HTR-8/SVneo (cell line): ENCODE measurements around the gene ESRRA.

Experiments used
- DNase-seq: peaks from one replicate; pipeline ENCODE4 v3.0.0; 2011; ENCODE audit warnings: low spot score, mixed read lengths; ENCODE audit not compliant: insufficient read length
- FAIRE-seq: peaks from 2 replicates; lab custom pipeline; 2011; peaks lifted over from hg19 to GRCh38; lab: Jason Lieb, UNC

Gene ESRRA

GRCh38 chr11:64343767-64344559 is 38.6 kb downstream of the ESRRA start:
- DNase-seq, result no peak
- FAIRE-seq, result no peak

- FAIRE-seq, result no peak
Measured at GRCh38 chr11:64344787-64345186, 39.5 kb downstream of the ESRRA start.

DNA sequence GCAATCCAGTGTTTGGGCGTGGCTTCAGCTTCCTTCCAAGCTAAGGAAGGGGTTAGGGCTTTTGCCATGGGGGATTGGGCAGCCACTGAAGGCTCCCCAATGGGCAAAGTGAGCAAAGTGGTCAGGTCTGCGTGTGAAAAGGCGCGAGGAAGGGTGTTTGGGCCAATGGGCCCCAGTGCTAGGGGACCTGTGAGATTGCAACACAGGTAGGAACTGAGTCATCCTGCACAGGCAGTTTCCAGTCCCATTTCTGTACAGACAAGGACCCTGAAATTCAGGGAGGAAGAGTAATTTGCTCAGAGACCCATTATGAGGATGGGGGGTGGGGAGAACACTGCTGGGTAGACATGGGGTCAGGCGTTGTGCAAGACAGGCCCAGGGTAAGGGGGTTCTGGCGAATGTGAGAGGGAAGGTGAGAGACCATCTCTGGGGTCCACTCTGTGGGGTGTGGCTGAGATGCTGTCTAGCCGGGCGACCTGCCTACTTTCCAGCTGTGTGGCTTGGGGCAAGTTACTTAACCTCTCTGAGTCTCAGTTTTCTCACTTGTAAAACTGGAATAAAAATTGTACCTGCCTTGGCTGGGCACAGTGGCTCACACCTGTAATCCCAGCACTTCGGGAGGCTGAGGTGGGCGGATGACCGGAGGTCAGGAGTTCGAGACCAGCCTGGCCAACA is 42.0 kb downstream of the ESRRA start:
- FAIRE-seq (no peak), DNase-seq (no peak)

More at GRCh38 chr11:64344787-64345186, 39.5 kb downstream of the ESRRA start:
- no peak for DNase-seq

DNA sequence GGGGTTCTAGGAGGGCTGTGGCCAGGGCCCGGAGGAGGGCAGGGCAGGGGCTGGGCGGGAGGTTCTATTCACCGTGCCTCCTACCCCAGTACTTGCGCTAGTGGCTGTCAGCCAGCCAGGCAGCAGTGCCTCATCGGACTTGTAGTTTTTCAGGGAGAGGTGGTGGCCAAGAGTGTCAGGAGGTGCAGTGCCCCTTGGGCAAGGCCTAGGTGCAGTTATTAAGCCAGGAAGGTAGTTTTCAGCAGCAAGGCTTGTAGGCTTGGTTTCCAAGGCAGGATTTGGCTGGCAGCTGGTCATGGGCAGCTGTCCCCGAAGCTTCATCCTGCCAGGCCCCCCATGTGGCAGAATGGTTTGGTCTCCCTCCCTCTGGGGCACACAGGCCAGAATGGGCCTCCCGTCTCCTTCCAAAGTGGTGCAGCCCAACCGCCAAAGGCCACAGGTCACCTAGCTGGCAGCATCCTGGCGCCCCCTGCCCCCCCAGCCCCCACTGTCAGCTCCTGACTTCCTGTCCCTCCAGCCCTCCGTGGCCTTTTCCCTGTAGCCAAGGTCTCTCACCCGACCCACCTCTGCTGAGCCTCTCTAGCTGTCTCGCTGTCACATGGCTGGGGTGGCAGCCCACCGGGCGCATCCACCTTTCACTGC is 43.2 kb downstream of the ESRRA start:
- FAIRE-seq (no peak), DNase-seq (no peak)

GRCh38 chr11:64349025-64349387 is 43.7 kb downstream of the ESRRA start:
- FAIRE-seq (no peak), DNase-seq (no peak)

DNA sequence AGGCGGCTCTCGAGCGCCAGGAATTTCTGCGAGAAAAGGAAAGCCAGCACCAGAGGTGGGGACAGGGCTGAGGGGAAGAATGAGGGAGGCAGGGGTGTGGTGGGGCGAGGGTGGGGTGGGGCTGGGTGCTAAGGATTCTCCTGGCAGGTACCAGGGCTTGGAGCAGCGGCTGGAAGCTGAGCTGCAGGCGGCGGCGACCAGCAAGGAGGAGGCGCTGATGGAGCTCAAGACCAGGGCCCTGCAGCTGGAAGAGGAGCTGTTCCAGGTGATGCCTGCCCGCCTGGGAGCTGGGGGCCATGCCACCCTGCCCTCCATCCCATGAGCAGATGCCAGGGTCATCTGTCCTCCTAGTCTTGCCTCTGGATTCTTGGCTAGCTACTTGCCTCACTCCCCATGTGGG is 44.1 kb downstream of the ESRRA start:
- FAIRE-seq (no peak), DNase-seq (no peak)

DNA sequence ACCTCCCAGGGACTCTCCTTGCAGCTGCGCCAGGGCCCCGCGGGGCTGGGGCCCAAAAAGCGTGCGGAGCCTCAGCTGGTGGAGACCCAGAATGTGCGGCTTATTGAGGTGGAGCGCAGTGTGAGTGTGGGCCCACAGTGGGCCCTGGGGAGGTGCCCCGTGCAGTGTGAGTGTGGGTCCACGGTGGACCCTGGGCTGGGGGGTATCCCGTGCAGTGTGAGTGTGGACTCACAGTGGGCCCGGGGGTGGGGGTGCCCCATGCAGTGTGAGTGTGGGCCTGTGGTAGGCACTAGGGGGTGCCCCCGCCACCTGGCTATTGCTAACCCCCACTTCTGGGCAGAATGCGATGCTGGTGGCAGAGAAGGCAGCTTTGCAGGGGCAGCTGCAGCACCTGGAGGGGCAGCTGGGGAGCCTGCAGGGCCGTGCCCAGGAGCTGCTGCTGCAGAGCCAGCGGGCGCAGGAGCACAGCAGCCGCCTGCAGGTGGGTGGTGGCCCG is 45.9 kb downstream of the ESRRA start:
- FAIRE-seq (no peak), DNase-seq (no peak)

- FAIRE-seq (no peak), DNase-seq (no peak)
Measured at GRCh38 chr11:64352099-64352994, 47.0 kb downstream of the ESRRA start.

DNA sequence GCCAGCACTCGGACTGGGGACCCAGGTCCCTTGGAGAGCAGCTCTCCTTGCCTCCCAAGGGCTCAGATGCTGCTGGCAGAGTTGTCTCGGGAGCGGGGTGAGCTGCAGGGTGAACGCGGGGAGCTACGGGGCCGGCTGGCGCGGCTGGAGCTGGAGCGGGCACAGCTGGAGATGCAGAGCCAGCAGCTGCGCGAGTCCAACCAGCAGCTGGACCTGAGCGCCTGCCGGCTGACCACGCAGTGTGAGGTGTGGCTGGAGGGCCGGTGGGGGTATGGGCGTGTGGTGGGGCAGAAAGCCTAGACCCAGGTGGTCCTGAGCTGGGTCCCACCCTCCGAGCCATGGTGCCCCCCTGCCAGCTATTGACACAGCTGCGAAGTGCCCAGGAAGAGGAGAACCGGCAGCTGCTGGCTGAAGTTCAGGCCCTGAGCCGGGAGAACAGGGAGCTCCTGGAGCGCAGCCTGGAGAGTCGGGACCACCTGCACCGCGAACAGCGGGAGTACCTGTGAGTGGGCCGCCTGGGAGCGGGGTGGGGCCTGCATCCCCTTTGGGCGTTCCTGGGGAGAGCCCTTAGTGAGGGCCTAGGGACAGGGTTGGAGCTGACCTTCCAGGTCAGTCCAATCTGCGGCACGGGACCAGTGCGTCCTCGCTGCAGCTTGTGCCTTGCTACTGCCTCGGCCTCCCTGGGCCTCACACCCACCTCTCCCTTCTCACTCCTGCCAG is 47.8 kb downstream of the ESRRA start:
- FAIRE-seq (no peak), DNase-seq (no peak)

DNA sequence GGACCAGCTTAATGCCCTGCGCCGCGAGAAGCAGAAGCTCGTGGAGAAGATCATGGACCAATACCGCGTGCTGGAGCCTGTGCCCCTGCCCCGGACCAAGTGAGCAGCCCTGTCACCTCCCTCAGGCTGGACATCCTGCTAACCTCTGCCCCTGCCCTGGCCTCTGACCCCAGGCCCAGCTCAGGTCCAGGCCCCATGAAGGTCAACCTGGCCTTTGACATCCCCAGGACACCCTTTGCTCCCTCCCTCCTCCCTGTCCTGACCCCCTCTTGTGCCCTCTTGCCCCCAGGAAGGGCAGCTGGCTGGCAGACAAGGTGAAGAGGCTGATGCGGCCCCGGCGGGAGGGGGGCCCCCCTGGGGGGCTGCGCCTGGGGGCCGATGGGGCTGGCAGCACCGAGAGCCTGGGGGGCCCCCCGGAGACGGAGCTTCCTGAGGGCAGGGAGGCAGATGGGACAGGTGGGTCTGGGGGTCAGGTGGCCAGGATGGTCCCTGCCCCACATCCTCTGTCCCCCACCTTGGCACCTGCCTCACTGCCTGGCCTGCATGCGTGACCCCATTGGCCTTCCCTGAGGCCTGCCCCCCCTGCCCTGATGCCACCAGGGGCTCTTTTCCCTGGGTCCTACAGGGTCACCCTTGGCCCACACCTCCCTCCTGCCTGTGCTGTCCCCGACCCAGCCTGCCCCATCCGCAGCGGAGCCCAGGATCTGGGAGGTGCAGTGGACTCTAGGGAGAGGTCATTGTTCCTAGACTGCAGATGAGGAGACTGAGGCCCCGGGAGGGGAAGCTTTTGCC is 48.6 kb downstream of the ESRRA start:
- FAIRE-seq (no peak), DNase-seq (no peak)

- DNase-seq (peak; percentile 91), FAIRE-seq (no peak)
Measured at GRCh38 chr11:64355078-64355940, 50.0 kb downstream of the ESRRA start.

- no peak for DNase-seq
- FAIRE-seq, result no peak
Measured at GRCh38 chr11:64356498-64357411, 51.4 kb downstream of the ESRRA start.

DNA sequence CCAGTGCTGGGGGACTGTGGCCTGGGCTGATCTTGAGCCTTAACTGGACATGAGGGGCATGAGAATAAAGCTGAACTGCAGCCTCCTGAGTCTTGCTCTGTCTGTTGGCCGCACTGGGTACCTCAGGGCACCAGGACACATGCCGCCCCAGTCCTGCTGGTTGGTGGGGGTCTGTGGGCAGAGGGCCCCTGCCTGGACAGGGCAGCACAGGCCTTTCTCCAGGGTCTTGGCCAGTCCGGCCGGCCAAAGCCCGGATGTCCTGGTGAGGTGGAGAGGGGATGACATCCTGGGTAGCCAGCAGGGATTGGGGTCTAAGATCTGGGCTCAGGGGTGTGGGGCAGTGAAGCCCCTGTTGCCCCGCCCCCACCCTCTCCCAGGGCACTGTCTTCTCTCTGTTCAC is 52.1 kb downstream of the ESRRA start:
- DNase-seq (no peak), FAIRE-seq (no peak)

DNA sequence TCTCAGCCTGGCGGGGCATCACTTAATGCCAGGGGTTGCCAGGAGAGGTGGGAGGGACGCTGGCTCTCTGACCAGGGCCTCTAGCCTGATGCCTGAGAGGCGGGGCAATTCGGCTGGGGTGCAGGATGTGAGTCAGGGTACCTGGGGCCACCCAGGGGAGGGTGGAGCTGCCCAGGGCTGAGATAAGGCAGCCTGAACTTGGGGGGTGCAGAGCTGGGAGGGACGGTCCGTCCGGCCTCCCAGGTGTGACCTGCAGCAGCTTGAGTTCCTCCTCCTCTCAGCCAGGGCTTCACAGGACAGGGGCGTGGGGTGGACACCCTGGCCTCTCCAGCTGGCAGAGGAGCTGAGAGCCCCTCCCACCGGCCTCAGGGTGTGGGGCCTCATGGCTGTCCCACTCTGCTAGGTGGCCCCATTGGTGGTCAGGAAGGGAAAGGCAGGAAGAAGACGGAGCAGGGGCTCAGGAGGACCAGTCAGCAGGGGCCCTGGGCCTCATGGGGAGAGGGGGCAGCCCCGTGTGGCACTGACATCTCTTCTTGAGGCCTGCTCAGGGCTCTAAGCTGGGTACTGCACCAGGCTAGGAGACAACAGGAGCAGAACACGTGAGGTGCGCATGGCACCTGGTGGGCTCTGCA is 52.7 kb downstream of the ESRRA start:
- DNase-seq (no peak), FAIRE-seq (no peak)

DNA sequence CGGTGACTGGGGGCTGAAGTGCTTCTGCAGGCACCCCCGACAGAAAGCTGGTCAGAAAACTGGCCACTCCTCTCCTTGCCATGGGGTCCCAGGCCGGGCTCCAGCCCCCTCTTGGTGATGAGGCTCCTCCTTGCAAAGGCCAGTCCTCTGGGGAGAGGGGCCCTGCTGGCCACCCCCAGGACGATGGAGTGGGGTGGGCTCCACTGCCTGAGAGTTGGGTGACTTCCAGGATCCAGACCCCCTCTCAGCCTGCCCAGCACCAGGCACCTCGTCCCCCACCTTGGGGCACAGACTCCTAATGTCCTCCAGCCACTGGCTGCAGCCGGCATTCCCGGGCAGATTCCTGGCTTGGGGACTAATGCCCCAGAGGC is 53.2 kb downstream of the ESRRA start:
- DNase-seq (no peak), FAIRE-seq (no peak)

- no peak for DNase-seq
- no peak for FAIRE-seq
Measured at GRCh38 chr11:64358907-64359711, 53.8 kb downstream of the ESRRA start, which contains the start of gene RPS6KA4. TSS of gene RPS6KA4 (plus strand) at chr11:64359162. CDS start at chr11:64359236, 74 bp downstream.
